HepG2 (cell line): Measurements from ENCODE around the gene ABCC10. TPM values are rescaled to one million over a fixed set of nuclear protein-coding genes. Genes with fewer than 3 reads are reported as not detected.
A peak's percentile ranks its signal among the peaks of the same experiment; 100 is the strongest.

Experiments
- AHR ChIP-seq: IDR thresholded peaks from 2 replicates; pipeline ENCODE4 v1.6.1; 2018; ENCODE audit warnings: missing genetic modification reagents, missing compliant biosample characterization
- HDAC2 ChIP-seq: sonication (generic); formaldehyde crosslinking; IDR thresholded peaks from 2 replicates; pipeline ENCODE4 v1.4.0; 2020; ENCODE audit warnings: missing genetic modification reagents
- HNF4G ChIP-seq, 2 experiments: sonication (generic) in 1 of 2; formaldehyde crosslinking in 1 of 2; IDR thresholded peaks; 2 replicates each; pipeline versions ENCODE4 v1.4.0 to v1.6.1; 2011 to 2020; ENCODE audit warnings: borderline replicate concordance in 2 of 2, low read depth in 2 of 2, mild to moderate bottlenecking in 2 of 2, low read length in 1 of 2, missing genetic modification reagents in 1 of 2, moderate library complexity in 1 of 2
- HOXA7 ChIP-seq: sonication (generic); formaldehyde crosslinking; IDR thresholded peaks from 2 replicates; pipeline ENCODE4 v1.8.1; 2022; ENCODE audit warnings: mild to moderate bottlenecking, missing genetic modification reagents, moderate library complexity
- KAT7 ChIP-seq: IDR thresholded peaks from 2 replicates; pipeline ENCODE4 v1.6.1; 2018; ENCODE audit warnings: borderline replicate concordance, missing compliant biosample characterization
- MIER2 ChIP-seq: IDR thresholded peaks from 2 replicates; pipeline ENCODE4 v1.6.1; 2016; ENCODE audit warnings: missing biosample characterization, missing genetic modification reagents
- NCOA2 ChIP-seq: sonication (generic); formaldehyde crosslinking; IDR thresholded peaks from 2 replicates; pipeline ENCODE4 v1.8.0; 2022; ENCODE audit warnings: inconsistent platforms
- NONO ChIP-seq, 2 experiments: fragments of 450-650 bp in 1 of 2; sonication (generic) in 1 of 2; formaldehyde crosslinking in 1 of 2; IDR thresholded peaks in 1 of 2; conservative IDR thresholded peaks in 1 of 2; 2 replicates each; pipeline versions ENCODE4 v1.6.1 to v1.8.0; 2017 to 2022; ENCODE audit warnings: mild to moderate bottlenecking in 1 of 2, missing genetic modification reagents in 1 of 2, moderate library complexity in 1 of 2
- NR2F2 ChIP-seq: IDR thresholded peaks from 2 replicates; pipeline ENCODE4 v1.6.1; 2012; ENCODE audit warnings: low read depth, inconsistent platforms, borderline replicate concordance
- PITX1 ChIP-seq: sonication (generic); formaldehyde crosslinking; IDR thresholded peaks from 2 replicates; pipeline ENCODE4 v1.5.1; 2020; ENCODE audit warnings: mild to moderate bottlenecking, missing genetic modification reagents
- PLSCR1 ChIP-seq: sonication (generic); formaldehyde crosslinking; IDR thresholded peaks from 2 replicates; pipeline ENCODE4 v1.5.0; 2020; ENCODE audit warnings: missing genetic modification reagents, mild to moderate bottlenecking, borderline replicate concordance
- SNAPC4 ChIP-seq: sonication (generic); formaldehyde crosslinking; IDR thresholded peaks from 2 replicates; pipeline ENCODE4 v1.4.0; 2020; ENCODE audit warnings: mild to moderate bottlenecking, missing genetic modification reagents
- SP1 ChIP-seq, 2 experiments: fragments of 450-650 bp in 1 of 2; sonication (generic) in 1 of 2; formaldehyde crosslinking in 1 of 2; IDR thresholded peaks; 2 replicates each; pipeline versions ENCODE4 v1.4.0 to v1.6.1; 2016 to 2020; ENCODE audit warnings: missing genetic modification reagents in 1 of 2
- ZGPAT ChIP-seq: IDR thresholded peaks from 2 replicates; pipeline ENCODE4 v1.6.1; 2016; ENCODE audit warnings: mild to moderate bottlenecking
- ZNF232 ChIP-seq: sonication (generic); formaldehyde crosslinking; IDR thresholded peaks from 2 replicates; pipeline ENCODE4 v1.4.0; 2020; ENCODE audit warnings: missing genetic modification reagents, borderline replicate concordance
- ZNF552 ChIP-seq: sonication (generic); formaldehyde crosslinking; IDR thresholded peaks from 2 replicates; pipeline ENCODE4 v1.9.0; 2022; ENCODE audit warnings: missing genetic modification reagents, mild to moderate bottlenecking, borderline replicate concordance
- ZNF558 ChIP-seq: sonication (generic); formaldehyde crosslinking; IDR thresholded peaks from 2 replicates; pipeline ENCODE4 v1.9.0; 2022; ENCODE audit warnings: mild to moderate bottlenecking, missing genetic modification reagents, borderline replicate concordance
- polyA plus RNA-seq, 8 experiments: library from polyadenylated mRNA; depleted of rRNA in 3 of 8; stranded (reverse) in 7 of 8; unstranded in 1 of 8; fragments of >200 nt; fragmentation: Illumina TruSeq in 4 of 8; extraction: Trizol in 4 of 8; gene quantifications; 2 replicates each; pipeline versions ENCODE4 v1.2.1 to v1.2.3, GENCODE V29; 2011 to 2016; ENCODE audit warnings: low read depth in 4 of 8, missing spikeins in 1 of 8, mixed read lengths in 1 of 8; ENCODE audit not compliant: insufficient read depth in 1 of 8
- total RNA-seq, 5 experiments: library from RNA; depleted of rRNA; stranded (reverse); fragments of >200 nt; fragmentation: Illumina TruSeq; extraction: Trizol; gene quantifications; 2 replicates each; pipeline ENCODE4 v1.2.3, GENCODE V29; 2016; ENCODE audit warnings: low read depth in 1 of 5
- TF ChIP-seq, protein P1 (sequence below): sonication (generic); formaldehyde crosslinking; IDR thresholded peaks from 2 replicates; pipeline ENCODE4 v1.5.1; 2020; ENCODE audit warnings: missing genetic modification reagents, mild to moderate bottlenecking, borderline replicate concordance

Gene ABCC10
- total and polyA plus RNA-seq, 2 of the 13 experiments (the other 11 are each of a cell fraction or from before 2014, with no cell fraction given) = 16.0 to 24.3 TPM

DNA sequence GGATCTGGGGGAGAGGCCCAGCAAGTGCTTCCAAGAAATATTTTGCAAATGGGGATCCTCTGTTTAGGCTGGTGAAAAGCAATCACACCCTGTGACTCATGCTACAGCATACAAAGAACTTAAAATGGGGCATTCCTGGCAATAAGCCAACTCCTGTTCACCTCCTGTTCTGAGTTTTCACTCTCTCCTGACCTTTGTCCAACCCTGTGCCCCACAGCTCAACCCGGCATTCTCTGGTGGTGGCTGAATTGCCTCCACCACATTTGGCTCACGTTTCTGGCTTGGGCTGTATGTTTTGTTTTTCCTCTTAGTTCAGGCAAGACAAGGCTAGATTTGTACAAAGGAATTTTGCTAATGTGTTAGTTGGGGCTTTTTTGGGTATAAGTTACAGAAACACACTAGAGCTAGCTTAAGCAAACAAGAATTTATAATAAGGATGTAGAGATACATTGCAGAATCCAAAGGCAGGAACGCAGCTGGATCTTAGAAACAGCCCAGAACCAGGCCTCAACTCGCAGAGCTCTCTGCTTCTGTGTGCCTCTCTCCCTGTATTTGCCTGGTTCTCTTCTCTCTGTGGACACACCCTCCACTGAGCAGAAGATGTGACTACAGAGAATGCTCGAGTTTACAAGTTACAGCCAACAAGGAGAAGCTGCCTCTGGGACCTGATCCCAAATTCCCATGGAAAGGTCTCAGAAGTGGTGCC lies 9.4 kb downstream of the ABCC10 start (continued):
- TF ChIP-seq, protein P1, sequence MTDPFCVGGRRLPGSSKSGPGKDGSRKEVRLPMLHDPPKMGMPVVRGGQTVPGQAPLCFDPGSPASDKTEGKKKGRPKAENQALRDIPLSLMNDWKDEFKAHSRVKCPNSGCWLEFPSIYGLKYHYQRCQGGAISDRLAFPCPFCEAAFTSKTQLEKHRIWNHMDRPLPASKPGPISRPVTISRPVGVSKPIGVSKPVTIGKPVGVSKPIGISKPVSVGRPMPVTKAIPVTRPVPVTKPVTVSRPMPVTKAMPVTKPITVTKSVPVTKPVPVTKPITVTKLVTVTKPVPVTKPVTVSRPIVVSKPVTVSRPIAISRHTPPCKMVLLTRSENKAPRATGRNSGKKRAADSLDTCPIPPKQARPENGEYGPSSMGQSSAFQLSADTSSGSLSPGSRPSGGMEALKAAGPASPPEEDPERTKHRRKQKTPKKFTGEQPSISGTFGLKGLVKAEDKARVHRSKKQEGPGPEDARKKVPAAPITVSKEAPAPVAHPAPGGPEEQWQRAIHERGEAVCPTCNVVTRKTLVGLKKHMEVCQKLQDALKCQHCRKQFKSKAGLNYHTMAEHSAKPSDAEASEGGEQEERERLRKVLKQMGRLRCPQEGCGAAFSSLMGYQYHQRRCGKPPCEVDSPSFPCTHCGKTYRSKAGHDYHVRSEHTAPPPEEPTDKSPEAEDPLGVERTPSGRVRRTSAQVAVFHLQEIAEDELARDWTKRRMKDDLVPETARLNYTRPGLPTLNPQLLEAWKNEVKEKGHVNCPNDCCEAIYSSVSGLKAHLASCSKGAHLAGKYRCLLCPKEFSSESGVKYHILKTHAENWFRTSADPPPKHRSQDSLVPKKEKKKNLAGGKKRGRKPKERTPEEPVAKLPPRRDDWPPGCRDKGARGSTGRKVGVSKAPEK (CRISPR knock-in tag) = 0 out of 2 replicates have a peak, but pooled peaks have one; percentile 37
- TF ChIP-seq ZNF558 (CRISPR knock-in tag) = no peak
- no peak for TF ChIP-seq HOXA7 (CRISPR knock-in tag)
- TF ChIP-seq MIER2 (CRISPR knock-in tag) = peak; percentile 27; the same call in 1 of the 2 replicates
- peak; percentile 50; the same call in 1 of the 2 replicates for TF ChIP-seq KAT7 (CRISPR knock-in tag)
- peak; percentile 66 for TF ChIP-seq PITX1 (CRISPR knock-in tag)
- TF ChIP-seq ZNF552 (CRISPR knock-in tag) = no peak
- peak; percentile 94 for TF ChIP-seq NR2F2
- no peak for TF ChIP-seq SP1 (IDR thresholded peaks at IDR 0.05)
- TF ChIP-seq SP1 (CRISPR knock-in tag; IDR thresholded peaks at IDR 0.05) = no peak
- peak; percentile 79; the same call in 1 of the 2 replicates for TF ChIP-seq ZGPAT (CRISPR knock-in tag)
- TF ChIP-seq SNAPC4 (CRISPR knock-in tag) = no peak
- no peak for TF ChIP-seq AHR (CRISPR knock-in tag)
- TF ChIP-seq ZNF232 (CRISPR knock-in tag) = no peak
- TF ChIP-seq HDAC2 = 0 out of 2 replicates have a peak, but pooled peaks have one; percentile 67
- peak; percentile 36; the same call in 1 of the 2 replicates for TF ChIP-seq NCOA2
- TF ChIP-seq HNF4G (IDR thresholded peaks at IDR 0.05; ENCODE audit: borderline replicate concordance, low read depth, low read length) = peak; percentile 96
- TF ChIP-seq HNF4G (CRISPR knock-in tag; IDR thresholded peaks at IDR 0.05; ENCODE audit: borderline replicate concordance, low read depth) = peak; percentile 91; the same call in 1 of the 2 replicates
- no peak for TF ChIP-seq PLSCR1
- no peak for TF ChIP-seq NONO (IDR thresholded peaks at IDR 0.05)
- TF ChIP-seq NONO (CRISPR knock-in tag; conservative IDR thresholded peaks at IDR 0.05) = peak; percentile 71
